Measurements from ENCODE around the gene CEACAM4.
"Not testable (repeated sequence)": the region's sequence is repeated elsewhere in the genome, so short reads cannot be mapped to it uniquely, and the experiment has no call there.

The CEACAM4 gene

DNA sequence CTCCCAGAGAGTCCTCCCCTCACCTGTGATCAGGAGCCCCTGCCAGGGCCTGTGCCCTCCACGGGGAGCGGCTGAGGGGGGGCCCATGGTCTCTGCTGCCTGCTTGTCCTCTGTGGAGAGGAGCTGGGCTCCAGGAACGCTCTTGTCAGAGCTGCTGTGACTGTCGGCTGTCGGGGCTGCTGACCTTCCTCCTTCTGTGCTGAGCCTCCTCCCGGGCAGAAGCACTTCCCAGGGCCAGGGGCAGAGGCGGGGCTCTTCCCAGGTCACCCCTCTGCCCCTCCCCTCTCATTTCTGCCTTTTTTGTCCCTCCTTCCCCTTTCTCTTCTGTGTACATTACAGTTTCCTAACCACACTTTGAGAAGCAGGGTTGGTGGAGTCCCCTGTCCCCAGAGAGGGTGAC lies at the start of gene CEACAM4:
Gene CEACAM4 (minus strand): TSS at position 198 of the 400 bp plus-strand sequence. CDS start 111 bp downstream, at position 87.
- DNase-seq = no peak

DNA sequence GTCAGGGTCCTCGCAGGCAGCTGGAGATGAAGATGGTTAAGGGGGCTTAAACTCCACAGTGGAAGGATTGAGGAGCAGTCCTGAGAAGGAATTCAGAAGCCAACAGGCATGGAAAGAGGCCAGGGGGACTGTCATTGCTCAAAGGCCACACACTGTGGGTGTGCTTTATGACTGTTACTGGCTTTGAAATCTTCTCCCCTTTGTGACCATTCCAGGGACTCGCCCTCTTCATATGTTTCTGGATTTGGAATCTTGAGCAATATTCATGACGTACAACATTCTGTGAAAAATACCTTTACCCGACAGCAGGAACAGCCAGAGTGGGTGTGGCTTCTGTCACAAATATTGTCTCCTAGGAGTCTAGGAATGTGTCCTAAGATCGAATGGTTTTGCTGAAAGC lies 44.6 kb upstream of the CEACAM4 start:
- no peak for DNase-seq

DNA sequence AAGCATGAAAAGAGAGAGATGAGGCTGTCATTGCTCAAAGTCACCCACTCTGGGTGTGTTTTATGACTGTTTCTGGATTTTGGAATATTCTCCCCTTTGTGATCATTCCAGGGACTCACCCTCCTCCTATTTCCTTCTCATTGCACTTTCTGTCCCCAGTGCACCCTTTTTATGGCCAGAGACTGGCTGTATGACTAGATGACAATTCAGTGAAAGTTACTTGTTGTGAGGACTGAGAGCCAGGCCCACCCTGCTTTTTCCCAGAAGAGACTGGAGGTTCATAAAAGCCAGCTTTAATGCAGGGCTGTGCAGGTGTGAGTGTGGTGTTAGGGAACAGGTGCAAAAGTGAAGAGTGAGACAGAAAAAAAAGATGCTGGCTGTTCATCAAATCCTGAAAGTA lies 43.9 kb upstream of the CEACAM4 start:
- no peak for DNase-seq

DNA sequence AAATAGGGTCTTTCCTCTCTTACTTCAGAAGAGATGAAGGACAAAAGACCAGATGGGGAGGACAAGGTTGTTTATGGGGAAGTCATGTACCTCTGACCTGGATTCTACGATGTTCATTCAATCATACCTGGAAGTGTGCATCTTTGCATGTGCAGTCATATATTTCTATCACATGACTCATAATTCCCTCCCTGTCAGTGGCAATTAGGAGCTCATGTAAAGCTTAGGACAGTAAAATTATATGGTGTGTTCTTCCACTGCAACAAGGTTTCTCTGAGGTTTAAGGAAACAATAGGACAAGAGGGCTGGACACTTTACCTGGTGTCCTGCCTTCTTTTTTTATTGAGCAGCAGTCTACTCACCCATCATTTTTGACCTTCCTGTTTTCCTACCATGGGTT lies 41.4 kb upstream of the CEACAM4 start:
- no peak for DNase-seq

DNA sequence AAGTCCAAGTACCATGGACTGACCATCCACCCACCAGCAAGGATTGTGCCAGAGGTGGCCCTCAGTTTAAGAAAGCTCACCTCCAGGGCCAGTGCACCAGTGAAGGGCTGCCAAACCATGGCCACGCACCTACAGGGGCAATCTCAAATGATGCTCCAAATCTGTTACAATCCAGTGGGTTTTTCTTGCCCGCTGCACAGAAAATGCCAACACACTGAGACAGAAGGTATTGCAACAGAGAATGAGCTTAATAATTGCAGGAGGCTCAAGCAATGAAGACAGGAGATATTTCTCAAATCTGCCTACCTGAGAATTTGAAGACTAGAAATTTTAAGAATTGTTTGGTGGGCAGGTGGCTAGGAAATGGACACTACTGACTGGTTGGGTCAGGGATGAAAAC lies 39.2 kb upstream of the CEACAM4 start:
- no peak for DNase-seq

DNA sequence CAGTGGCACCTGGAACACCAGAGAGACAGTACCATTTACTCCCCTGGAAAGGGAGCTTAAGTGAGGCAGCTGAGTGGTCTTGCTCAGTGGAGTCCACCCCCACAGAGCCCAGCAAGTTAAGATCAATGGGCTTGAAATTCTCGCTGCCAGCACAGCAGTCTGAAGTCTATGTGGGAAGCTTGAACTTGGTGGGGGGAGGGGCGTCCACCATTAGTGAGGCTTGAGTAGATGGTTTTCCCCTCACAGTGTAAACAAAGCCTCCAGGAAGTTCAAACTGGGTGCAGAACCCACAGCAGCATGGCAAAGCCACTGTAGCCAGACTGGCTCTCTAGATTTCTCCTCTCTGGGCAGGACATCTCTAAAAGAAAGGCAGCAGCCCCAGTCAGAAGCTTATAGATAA lies 30.3 kb upstream of the CEACAM4 start:
- DNase-seq = no peak

DNA sequence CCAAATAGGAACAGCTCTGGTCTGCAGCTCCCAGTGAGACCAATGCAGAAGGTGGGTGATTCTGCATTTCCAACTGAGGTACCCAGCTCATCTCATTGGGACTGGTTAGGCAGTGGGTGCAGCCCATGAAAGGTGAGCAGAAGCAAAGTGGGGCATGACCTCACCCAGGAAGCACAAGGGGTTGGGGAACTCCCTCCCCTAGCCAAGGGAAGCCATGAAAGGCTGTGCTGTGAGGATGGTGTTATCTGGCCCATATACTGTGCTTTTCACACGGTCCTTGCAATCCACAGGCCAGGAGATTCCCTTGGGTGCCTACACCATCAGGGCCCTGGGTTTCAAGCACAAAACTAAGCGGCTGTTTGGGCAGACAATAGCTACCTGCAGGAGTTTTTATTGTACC lies 29.9 kb upstream of the CEACAM4 start:
- not testable (repeated sequence) for DNase-seq

DNA sequence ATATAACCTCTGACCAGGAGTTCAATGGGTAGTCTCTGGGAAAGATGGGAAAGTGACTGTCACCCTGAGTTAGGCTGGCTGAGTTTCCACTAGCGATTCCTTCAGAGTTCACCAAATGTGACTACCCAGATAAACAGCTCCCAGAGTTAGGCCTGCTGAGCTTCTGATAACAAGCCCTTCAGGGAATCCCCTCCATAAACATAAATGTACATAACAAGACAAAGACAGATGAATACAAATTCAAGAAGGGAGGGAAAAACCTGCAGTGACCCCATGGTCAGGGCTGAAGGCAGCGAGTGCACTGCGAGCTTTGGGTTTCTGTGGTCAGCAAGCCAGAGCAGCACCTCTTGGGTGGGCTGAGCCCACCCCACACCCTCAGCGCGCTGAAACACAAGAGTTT lies 25.4 kb upstream of the CEACAM4 start:
- DNase-seq = no peak

DNA sequence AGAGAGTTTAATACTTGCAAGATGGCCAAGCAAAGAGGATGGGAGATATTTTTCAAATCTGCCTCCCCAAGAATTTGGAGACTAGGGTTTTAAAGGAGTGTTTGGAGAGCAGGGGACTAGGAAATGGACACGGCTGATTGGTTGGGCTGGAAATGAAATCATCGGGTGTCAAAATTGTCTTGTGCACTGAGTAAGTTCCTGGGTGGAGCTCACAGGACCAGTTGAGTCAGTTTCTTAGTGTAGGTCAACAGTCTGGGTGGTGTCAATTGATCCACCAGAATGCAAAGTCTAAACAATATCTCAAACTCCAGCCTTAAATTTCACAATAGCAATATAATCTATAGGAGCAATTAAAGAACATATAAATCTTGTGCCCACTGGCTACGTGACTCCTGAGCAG lies 23.0 kb upstream of the CEACAM4 start:
- no peak for DNase-seq

DNA sequence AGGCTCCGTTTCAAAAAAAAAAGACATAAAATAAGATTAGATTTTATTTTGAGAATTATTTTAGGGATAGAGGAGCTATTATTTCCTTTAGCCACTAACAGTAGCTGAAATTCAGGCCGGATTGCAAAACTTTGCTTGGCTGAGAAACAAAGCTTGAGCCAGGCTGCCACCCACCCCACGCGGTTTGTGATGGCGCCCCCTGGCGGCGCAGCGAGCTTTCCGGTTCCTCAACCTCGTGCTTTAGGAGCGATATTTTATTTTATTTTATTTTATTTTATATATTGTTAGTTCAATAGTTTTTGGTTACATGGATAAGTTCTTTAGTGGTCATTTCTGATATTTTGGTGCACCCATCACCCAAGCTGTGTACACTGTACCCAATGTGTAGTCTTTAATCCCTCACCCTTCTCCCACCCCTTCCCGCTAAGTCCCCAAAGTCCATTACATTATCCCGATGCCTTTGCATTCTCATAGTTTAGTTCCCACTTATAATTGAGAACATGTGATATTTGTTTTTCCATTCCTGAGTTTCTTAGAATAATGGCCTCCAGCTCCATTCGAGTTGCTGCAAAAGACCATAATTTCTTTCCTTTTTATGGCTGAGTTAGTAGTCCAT lies 19.8 kb upstream of the CEACAM4 start:
- no peak for DNase-seq

DNA sequence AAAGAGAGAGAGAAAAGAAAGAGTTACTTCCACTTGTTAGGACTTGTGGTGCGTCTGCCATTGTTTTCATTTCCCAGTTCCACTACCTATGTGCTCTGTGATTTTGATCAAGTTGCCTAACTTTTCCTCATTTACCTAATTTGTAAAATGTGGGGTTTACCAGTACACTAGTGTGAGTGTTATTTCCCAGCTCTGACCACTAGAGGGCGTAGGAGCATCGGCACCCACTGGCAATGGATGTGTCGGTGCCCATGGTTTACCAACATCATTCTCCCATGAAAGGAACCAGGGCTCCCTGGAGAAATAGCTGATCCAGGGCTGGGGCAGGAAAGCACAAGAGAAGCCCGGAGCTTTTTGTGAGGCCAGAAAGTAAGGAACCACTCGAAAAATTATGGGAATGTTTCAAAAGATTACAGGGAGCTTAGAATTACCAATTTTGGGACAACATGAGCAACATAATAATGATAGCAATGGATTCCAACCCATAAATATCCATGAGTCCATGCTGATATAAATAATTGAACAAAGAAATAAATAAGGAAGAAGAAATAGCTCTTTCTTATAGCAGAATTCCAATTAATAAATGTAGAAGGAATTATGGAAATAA lies 15.1 kb upstream of the CEACAM4 start:
- peak; percentile 58 for DNase-seq

DNA sequence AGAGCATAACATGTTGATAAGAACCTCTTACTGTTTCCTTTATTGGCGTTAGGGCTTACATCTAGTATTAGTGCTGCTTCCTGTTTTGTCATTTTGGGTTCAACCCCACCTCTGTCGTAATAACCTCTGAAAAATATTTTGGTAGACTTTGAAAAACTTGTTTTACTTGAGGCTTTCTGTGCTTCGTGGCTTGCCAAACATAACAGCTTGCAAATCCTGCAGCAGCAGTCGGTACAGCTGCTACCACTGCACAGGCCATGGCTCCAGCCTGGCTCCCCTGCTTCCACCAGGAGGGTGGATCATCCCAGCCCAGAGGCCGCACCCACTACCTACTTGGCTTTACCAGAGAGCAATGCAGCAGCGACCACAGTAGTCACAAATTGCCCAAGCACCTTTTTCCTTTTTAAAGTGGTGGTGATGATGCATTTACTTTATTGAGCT lies 11.8 kb upstream of the CEACAM4 start:
- DNase-seq = no peak

DNA sequence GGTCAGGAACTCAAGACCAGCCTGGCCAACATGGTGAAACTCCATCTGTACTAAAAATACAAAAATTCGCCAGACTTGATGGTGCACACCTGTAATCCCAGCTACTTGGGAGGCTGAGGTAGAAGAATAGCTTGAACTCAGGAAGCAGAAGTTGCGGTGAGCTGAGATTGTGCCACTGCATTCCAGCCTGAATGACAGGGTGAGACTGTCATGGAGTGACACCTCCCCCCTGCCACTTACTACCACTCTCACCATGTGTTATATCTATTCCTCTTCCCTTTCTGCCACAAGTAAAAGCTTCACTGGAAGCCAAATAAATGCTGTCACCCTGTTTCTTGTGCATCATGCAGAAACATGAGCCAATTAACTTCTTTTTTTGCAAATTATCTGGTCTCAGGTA lies 10.6 kb upstream of the CEACAM4 start:
- DNase-seq = no peak

DNA sequence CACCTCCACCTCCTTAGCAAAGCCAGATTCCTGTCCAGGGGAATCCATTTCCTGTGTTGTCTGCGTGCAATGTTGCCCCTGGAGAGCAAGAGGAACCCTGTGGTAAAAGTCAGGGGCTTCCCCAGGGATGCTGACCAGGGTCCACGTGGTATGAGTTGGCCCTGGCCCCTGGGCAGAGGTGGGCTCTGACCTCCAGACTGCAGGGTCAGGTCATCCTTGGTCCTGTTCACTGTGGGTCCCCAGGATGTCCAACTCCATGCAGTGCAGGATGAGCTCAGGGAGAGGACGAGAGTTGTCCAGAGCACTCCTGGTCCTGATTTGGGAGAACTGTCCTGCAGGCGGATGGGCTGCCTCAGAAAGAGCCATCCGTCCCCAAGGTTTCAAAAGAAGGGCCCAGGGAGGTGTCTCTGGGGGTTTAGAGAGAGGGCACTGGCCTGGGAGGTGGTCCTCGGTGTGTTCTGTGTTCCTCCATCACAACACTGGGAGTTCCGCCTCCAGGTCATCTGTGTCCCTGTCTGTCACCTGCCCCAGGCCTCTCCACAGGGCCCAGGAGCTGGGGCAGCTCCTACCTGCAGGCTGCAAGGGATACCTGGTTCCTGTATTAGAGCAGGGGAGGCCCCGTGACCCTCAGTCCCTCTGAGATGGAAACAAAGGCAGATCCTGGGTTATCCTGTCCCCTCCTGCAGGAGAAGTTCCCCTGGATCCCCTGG lies 1.2 kb upstream of the CEACAM4 start:
- no peak for DNase-seq

DNA sequence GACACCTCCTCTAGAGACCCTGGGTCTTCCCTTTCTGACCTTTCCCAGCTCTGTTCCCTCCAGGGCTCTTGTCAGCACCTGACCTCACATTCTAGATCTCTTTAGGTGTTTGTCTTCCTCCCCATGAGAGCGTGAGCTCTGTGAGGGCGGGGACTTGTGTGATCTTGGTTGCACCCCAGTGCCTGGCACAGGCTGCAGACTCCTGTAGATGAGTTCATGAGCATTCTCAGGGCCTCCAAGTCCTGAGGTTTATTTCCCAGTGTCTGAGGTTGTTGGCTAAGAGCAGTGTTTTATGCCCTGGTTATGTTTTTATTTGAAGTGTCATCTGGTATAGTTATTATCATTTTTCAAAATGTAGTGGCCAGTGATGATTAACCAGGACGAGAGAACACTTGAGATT lies 596 bp downstream of the CEACAM4 start:
- no peak for DNase-seq

DNA sequence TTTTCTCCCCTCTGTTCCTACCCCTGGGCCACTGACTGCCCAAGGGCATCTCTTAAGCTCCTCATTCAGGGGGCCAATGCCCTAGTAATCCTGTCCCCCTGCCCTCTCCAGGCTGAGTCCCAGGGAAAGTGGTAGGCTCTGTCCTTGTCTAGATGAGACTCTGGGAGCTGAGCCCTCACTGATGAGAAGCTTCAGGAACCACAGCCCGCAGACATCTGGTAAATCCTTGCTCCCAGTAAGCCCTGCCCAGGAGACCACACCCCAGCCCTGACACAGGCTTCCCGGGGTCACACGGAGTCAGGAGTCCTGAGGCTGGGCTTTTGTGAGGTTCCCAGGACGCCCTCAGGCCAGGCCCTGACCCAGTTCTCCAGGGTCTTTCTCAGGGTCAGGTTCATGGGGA lies 1.9 kb downstream of the CEACAM4 start:
- no peak for DNase-seq

DNA sequence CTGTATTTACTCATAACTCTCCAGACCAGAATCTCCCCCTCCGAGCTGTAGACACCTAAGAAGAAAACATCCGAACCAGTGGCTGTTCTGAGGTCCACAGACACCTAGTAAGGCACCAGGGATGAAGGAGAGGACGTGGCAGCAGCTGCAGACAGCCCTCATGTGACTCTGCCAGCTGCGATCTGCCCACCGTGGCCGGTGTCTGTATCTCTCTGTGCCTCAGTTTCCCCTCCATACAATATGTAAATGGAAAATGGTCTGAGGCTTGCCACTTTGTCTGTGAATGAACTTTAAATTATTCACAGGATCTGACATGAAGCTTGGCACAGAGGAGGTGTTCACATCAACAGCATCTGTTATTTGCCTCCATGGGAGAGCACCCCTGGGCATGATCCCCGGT lies 2.4 kb downstream of the CEACAM4 start:
- DNase-seq = no peak

DNA sequence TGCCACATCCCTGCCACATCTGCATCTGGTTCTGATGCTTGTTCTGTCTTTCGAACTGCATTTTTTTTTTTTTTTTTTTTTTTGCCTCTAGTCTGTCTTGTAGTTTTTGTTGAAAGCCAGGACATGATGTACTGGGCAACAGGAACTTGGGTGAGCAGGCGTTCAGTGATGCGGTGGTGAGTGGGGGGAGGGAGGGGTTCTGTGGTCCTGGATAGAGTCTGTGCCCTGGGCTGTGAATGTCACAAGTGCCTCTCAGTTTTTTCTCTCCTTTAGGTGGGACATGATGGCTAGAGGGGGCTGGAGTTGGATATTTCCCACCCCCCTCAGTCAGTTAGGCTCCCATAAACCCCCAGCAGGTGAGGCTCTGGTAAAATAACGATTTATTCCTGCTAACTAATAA lies 3.5 kb downstream of the CEACAM4 start:
- no peak for DNase-seq

DNA sequence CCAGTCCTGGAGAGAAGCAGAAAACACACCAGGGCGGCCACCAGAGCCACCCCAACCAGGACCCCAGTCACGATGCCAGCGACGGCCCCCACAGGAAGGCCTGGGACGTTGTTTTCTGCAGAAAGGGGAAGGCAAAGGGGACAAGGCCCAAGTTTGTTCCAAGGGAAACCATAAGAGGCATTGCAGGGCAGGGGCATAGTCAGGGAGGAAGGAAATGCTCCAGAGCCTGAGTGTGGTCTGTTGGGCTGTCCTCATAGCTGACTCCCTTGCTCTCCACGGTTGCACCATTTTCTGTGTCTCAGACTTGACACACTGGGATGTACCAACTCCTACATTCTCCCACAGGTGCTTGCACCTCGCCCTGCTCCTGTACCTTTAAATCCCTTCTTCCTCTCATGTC lies 5.2 kb downstream of the CEACAM4 start:
- no peak for DNase-seq

DNA sequence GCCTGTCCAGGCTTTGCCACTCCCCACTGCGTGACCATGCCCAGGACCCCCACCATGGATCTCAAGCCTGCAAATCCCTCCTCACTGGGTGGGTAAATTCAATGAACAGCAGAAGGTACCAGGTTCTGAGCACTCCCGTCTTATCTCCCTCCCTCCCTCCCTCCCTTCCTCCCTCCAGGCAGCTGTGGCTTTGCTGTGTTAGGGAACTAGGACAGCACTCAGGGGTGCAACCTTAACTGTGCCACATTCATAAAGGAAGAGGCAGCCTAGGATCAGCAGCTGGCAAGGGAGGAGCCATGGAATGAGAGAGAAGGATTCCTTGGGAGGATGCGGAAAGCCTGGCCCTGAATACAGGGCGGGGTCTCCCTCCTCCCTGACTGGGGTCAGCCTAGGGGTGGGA lies 5.6 kb downstream of the CEACAM4 start:
- no peak for DNase-seq

DNA sequence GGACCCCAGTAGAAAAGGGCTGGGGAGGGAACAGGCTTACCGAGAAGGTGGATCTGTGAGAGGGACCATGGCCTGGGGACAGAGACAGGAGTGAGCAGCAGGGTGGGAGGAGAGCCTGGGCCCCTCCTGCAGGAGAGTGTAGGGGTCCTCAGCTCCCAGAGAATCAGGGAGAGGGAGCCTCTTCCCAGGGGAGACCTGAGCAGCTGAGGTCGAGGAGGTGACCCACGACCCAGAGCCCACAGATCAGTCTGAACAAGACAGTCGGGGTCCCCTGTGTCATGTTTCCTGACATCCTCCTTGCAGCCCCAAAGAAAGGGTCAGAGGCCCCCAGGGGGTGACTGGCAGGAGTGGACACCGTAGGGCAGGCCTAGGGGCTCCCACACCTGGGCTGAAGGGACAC lies 6.7 kb downstream of the CEACAM4 start:
- no peak for DNase-seq

DNA sequence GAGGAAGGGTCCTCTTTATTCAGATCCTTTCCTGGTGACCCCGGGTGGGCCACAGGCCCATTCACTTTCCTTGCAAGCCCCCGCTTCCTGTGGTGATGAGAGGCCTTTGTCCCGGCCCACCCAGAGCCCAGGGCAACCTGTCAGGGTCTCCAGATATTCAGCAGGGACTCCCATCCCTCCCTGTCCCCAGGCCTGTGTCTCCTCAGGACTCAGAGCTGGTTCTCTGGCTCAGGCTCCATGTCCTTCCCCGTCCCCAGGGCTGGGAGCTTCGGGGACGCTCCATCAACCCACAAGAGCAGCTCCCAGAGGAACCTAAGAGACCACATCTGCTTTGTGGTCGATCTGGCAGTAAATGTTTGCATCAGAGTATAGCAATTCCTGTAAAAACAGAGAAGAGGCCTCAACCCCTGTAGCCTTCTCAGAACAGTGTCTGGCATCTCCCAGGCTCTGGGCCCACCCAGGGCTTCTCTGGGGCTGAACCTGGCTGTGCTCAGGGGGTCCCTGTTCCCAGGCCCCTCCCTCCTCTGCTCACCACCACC lies 7.8 kb downstream of the CEACAM4 start:
- no peak for DNase-seq

DNA sequence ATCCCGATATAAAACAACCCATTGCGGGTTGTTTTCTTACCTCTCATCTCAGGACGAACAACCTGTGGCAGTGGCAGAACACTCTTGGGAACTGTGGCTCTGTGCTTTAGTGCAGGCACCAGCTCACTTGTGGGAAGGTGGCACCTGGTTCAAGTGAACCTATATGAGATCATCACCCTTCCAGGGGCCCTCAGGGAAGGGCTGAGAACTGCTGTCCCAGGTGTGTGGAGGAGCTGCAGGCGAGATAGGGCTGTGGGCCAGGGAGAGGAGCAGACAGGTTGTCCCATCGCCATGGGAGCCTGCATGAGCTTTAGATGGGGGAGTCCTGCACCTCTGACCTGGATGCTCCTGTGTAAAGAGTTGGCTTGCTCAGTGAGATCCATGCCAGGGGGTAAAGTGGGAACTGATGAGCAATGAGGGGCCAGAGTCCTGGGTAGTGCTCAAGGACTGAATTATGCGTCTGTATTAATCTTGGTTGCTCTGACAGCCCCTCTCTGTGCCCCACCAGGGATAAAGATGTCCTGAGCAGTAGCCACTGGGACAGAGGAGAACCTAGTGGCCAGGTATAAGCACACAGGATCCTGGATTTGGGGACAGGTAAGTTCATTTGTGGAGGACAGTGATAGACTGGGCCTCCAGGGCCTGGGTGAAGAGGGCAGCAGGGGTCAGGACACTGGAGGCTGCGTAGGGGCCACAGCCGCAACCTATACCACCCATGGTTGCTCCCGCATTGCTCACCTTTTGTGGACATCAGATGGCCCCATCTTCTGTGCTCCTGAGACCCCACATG lies 8.7 kb downstream of the CEACAM4 start:
- DNase-seq = no peak

All from NCI-H1105 treated with DMSO at 0.1 percent for 48 hours (cell line).